ENCODE data around the gene DNAJB7.
A peak's percentile ranks its signal among the peaks of the same experiment; 100 is the strongest.
"Not testable (repeated sequence)": the region's sequence is repeated elsewhere in the genome, so short reads cannot be mapped to it uniquely, and the experiment has no call there.

DNAJB7 gene

GRCh38 chr22:40829131-40829530 is 32.8 kb downstream of the DNAJB7 start:
- DNase-seq (ENCODE audit: low spot score), result no peak
- ChIA-PET POLR2A (ENCODE audit: low non-redundant PET) (no interaction called here), CTCF (no interaction called here)
- no peak for TF ChIP-seq CTCF (conservative IDR thresholded peaks at IDR 0.05; ENCODE audit: low read depth)
- H3K27ac ChIP-seq, result no peak overlapping the region

DNA sequence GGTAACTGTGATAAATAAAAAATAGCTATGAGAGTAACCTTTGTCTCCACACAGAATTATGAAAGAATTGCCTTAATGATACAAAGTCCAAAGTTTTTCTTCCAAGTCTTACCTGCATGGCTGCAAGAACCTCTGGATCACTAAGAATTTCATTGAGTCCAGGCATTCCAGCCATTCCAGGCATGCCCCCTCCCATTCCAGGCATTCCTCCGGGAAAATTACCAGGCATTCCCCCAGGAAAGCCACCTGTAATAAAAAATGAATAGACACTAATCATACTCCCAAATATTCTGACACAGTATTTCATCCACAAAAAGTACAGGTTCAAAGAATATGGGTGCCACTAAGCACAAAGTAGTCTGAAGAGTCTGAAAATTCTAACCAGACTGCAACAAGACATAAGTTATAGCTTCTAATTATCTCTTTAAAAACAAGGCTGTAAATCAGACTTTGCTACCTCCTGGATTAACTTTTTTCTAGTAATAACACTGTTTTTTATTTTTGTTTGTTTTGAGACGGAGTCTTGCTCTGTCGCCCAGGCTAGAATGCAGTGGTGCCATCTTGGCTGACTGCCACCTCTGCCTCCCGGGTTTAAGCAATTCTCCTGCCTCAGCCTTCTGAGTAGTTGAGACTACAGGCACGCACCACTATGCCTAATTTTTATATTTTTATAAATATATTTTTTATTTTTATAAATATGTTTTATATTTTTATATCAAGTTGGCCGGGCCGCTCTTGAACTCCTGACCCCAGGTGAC is 34.8 kb downstream of the DNAJB7 start:
- no peak overlapping the region; the same call in 1 of the 2 replicates for H3K27ac ChIP-seq
- ChIA-PET CTCF (no interaction called here), POLR2A (ENCODE audit: low non-redundant PET) (no interaction called here)
- TF ChIP-seq CTCF (conservative IDR thresholded peaks at IDR 0.05; ENCODE audit: low read depth), result no peak
- no peak for DNase-seq (ENCODE audit: low spot score)

DNA sequence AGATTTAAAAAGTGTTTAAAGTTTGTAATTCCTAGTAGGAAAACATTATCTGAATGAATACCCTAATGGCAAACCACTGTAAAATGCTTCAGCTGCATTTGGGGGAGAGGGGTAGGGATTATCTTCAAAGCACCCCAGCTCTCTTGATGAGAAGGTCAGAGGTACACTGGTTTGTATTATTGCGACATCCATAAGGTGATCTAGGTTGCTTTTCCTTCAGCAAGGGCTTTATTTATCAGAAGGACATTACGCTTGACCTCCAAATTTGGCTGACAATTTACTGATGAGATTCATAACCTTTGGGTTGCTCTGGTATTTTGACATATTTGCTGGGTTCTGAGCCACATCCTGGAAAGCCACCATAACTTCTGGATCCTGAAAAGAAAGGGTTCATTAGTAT is 35.6 kb downstream of the DNAJB7 start:
- POLR2A ChIA-PET (ENCODE audit: low non-redundant PET); CTCF ChIA-PET; H3K27ac ChIP-seq; DNase-seq (ENCODE audit: low spot score): not testable (repeated sequence)

DNA sequence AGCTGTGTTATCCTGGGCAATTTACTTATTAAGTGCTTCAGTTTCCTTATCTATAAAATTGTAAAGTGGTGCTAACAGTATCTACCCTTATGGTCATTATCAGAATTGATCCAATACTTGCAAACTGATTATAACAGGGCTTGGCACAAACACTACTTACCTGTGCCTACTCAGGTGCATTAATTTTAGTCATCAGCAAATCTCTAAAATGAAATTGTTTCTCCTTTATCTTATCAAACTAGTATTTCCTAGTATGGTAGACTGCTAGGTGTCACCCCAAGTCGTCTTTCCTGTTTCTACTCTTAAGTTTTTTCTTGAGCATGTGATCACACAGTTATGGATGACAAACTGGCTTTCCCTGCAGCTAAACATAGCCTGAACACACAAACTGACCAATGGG is 38.5 kb downstream of the DNAJB7 start:
- no peak for TF ChIP-seq CTCF (conservative IDR thresholded peaks at IDR 0.05; ENCODE audit: low read depth)
- CTCF ChIA-PET, result no interaction called here
- H3K27ac ChIP-seq, result no peak overlapping the region
- POLR2A ChIA-PET (ENCODE audit: low non-redundant PET), result no interaction called here
- no peak for DNase-seq (ENCODE audit: low spot score)

DNA sequence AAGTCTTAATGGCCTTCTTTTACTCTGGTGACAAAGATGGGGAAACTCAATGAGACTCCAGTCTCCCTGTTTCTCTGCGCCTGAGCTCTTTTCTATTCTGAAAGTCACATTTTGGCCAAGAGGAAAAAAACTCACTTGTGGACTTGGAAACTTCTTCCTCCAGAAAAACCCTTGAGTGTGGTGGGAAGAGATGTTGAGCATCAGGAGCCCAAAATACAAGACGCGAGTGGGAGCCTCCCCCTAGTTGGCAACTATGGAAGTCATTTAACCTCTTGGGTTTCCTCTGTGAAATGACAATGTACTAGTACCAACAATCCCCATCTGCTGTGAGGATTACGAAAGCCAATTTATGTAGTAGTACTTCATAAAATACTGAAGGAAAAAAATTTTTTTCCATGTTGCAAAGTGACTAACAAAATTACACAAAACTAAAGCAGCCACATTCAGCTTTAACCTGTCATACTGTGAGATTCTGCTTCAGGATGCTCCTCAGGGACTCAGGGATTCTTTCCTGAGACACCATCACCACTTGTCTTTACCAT is 42.2 kb downstream of the DNAJB7 start:
- POLR2A ChIA-PET (ENCODE audit: low non-redundant PET), result interaction anchor here (0.6 kb wide), 1 partner anchor 324 kb away, joined by 12 read pairs; no protein-coding TSS in a partner anchor

GRCh38 chr22:40818747-40819598 is 42.9 kb downstream of the DNAJB7 start, which contains the start of gene SLC25A17:
TSS of gene SLC25A17 (minus strand) at chr22:40819346. CDS start at chr22:40819248, 98 bp downstream.
- DNase-seq (ENCODE audit: low spot score), result peak; percentile 95
- TF ChIP-seq CTCF (conservative IDR thresholded peaks at IDR 0.05; ENCODE audit: low read depth), result peak; percentile 50
- CTCF ChIA-PET, result interaction anchor here (0.5 to 0.6 kb wide), 4 partner anchors 9 to 191 kb away, joined by 3 to 4 read pairs (median 4); no protein-coding TSS in a partner anchor

More for the DNA sequence above, 42.2 kb downstream of the DNAJB7 start:
- no peak for TF ChIP-seq CTCF (conservative IDR thresholded peaks at IDR 0.05; ENCODE audit: low read depth)
- peak overlapping the region; percentile 80 for H3K27ac ChIP-seq
- DNase-seq (ENCODE audit: low spot score), result no peak
- CTCF ChIA-PET, result interaction anchor here (0.6 kb wide), 1 partner anchor 103 kb away, joined by 3 read pairs; no protein-coding TSS in a partner anchor

More at GRCh38 chr22:40818747-40819598, 42.9 kb downstream of the DNAJB7 start, which contains the start of gene SLC25A17:
- POLR2A ChIA-PET (ENCODE audit: low non-redundant PET), result interaction anchor here (0.6 kb wide), 1 partner anchor 324 kb away, joined by 12 read pairs; no protein-coding TSS in a partner anchor
- H3K27ac ChIP-seq, result peak within 1 kb of the TSS; percentile 80
